GM21360 (cell line): ENCODE data around the gene PPP2R5B.
"Not testable (repeated sequence)": the region's sequence is repeated elsewhere in the genome, so short reads cannot be mapped to it uniquely, and the experiment has no call there.

Experiments used
- ATAC-seq: cut with Tn5 transposase; IDR thresholded peaks from one replicate; pipeline ENCODE4 v1.9.1; 2021; ENCODE audit warnings: mild to moderate bottlenecking, moderate library complexity; ENCODE audit not compliant: unreplicated experiment

PPP2R5B gene

GRCh38 chr11:64974124-64974523 is 49.6 kb downstream of the PPP2R5B start:
- no peak for ATAC-seq

GRCh38 chr11:64976651-64977050 is 52.2 kb downstream of the PPP2R5B start:
- ATAC-seq = no peak

GRCh38 chr11:64983339-64983738 is 58.9 kb downstream of the PPP2R5B start:
- ATAC-seq = not testable (repeated sequence)
